ENCODE results near the gene CAVIN1.
"Not testable (repeated sequence)": the region's sequence is repeated elsewhere in the genome, so short reads cannot be mapped to it uniquely, and the experiment has no call there.

Gene CAVIN1

DNA sequence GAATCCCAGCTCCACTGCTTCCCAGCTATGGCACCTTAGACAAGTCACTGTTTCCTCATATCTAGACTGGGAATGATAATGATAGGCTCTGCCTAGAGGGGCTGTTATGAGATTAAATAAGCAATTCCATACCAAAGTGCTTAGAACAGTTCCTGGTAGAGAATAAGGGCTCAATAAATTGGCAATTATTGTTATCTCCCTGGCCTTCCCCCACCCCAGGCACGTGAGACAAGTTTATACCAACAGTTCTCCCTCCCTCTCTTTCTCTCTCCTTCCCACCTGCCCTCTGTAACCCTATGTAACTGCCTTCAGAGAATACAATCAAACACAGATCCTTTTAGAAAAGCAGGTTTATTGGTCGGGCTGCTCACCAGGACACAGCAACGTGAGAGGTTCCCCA, 20.9 kb downstream of the CAVIN1 start:
- no peak overlapping the region for H3K27ac ChIP-seq
- no peak for TF ChIP-seq CTCF (IDR thresholded peaks at IDR 0.05)

DNA sequence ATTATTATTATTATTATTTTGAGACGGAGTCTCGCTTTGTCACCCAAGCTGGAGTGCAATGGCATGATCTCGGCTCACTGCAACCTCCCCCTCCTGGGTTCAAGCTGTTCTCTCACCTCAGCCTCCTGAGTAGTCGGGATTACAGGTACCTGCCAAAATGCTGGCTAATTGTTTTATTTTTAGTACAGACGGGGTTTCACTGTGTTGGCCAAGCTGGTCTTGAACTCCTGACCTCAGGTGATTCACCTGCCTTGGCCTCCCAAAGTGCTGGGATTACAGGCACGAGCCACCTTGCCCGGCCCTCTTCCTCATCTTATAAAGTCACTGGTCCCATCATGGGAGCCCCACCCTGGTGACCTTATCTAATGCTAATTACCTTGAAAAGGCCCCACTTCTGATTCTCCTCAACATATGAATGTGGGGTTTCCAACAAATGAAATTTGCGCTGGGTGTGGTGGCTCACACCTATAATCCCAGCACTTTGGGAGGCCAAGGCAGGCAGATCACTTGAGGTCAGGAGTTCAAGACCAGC, 22.1 kb downstream of the CAVIN1 start:
- H3K27ac ChIP-seq, result not testable (repeated sequence)

- H3K27ac ChIP-seq, result no peak overlapping the region
- no peak for TF ChIP-seq ZFX (IDR thresholded peaks at IDR 0.05; ENCODE audit: borderline replicate concordance)
- TF ChIP-seq CTCF (IDR thresholded peaks at IDR 0.05), result no peak
Measured at GRCh38 chr17:42399948-42400843, 22.9 kb downstream of the CAVIN1 start.

DNA sequence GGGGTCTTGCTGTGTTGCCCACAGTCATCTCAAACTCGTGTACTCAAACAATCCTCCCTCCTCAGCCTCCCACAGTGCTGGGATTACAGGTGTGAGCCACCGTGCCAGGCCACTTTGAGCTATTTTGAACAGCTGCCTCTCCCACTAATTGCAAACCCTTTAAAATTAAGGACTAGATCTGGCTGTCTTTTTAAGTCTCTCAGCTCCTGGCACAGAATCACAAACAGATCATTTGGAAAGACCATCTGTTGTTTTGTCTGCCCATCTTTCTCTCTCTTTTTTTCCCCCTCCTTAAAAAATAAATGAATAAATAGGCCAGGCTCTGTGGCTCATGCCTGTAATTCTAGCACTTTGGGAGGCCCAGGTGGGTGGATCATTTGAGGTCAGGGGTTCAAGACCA, 23.9 kb downstream of the CAVIN1 start:
- TF ChIP-seq CTCF (IDR thresholded peaks at IDR 0.05) (no peak), ZFX (IDR thresholded peaks at IDR 0.05; ENCODE audit: borderline replicate concordance) (no peak)
- no peak overlapping the region for H3K27ac ChIP-seq

DNA sequence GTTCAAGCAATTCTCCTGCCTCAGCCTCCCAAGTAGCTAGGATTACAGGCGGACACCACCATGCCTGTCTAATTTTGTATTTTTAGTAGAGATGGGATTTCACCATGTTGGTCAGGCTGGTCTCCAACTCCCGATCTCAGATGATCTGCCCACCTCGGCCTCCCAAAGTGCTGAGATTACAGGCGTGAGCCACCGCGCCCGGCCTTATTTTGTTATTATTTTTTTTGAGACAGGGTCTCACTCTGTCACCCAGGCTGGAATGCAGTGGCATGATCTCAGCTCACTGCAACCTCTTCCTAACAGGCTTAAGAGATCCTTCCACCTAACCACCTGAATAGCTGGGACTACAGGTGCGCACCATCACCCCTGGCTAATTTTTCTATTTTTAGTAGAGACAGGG, 27.5 kb downstream of the CAVIN1 start:
- H3K27ac ChIP-seq, result not testable (repeated sequence)

GRCh38 chr17:42394838-42395237, 28.2 kb downstream of the CAVIN1 start:
- no peak overlapping the region for H3K27ac ChIP-seq
- TF ChIP-seq CTCF (IDR thresholded peaks at IDR 0.05) (no peak), ZFX (IDR thresholded peaks at IDR 0.05; ENCODE audit: borderline replicate concordance) (no peak)

GRCh38 chr17:42392692-42393415, 30.2 kb downstream of the CAVIN1 start:
- no peak overlapping the region for H3K27ac ChIP-seq
- TF ChIP-seq CTCF (IDR thresholded peaks at IDR 0.05) (no peak), ZFX (IDR thresholded peaks at IDR 0.05; ENCODE audit: borderline replicate concordance) (no peak)

- not testable (repeated sequence) for H3K27ac ChIP-seq
Measured at GRCh38 chr17:42391439-42391838, 31.6 kb downstream of the CAVIN1 start.

All from 22Rv1 (cell line).